Left ventricle myocardium inferior (tissue), 1 donor: ENCODE measurements around the gene ASIC3. TPM values are rescaled to one million over a fixed set of nuclear protein-coding genes. Genes with fewer than 3 reads are reported as not detected.

Experiments used
- DNase-seq: peaks from one replicate; pipeline ENCODE4 v3.0.0-alpha.2; 2020
- H3K27ac ChIP-seq: fragments of 200-600 bp; replicated peaks from 2 replicates; pipeline ENCODE4 v1.8.0; 2021
- H3K27me3 ChIP-seq: fragments of 200-600 bp; 2 replicates; pipeline ENCODE4 v1.8.0; 2021; ENCODE audit warnings: low read depth
- H3K36me3 ChIP-seq: fragments of 200-600 bp; 2 replicates; pipeline ENCODE4 v1.8.0; 2021
- H3K4me1 ChIP-seq: fragments of 200-600 bp; 2 replicates; pipeline ENCODE4 v1.8.0; 2021
- H3K4me3 ChIP-seq: fragments of 200-600 bp; 2 replicates; pipeline ENCODE4 v1.8.0; 2021; ENCODE audit warnings: mild to moderate bottlenecking, moderate library complexity
- H3K9me3 ChIP-seq: fragments of 200-600 bp; replicated peaks from 2 replicates; pipeline ENCODE4 v1.8.0; 2021
- CTCF ChIP-seq: fragments of 200-600 bp; IDR thresholded peaks from 2 replicates; pipeline ENCODE4 v1.8.0; 2021; ENCODE audit warnings: antibody characterized with exemption, mild to moderate bottlenecking, borderline replicate concordance
- intact Hi-C: fragments of 100-400 bp; cut with micrococcal nuclease; formaldehyde crosslinking; loops from one replicate; pipeline ENCODE4 v1.11.0; 2022
- total RNA-seq: library from RNA; stranded (reverse); fragmentation: NEBNext Ultra II Directional; extraction: Animal tissue kit (Norgen Biotek cat#: 25700); gene quantifications from one replicate; pipeline ENCODE4 v1.2.1, GENCODE V29; 2021
- donor health status: DM: no; HTN: yes; CAD: no; lungs with severe emphysema.

The ASIC3 gene
- total RNA-seq, 1 donor from 2014 or later, result 5.3 TPM

GRCh38 chr7:151057989-151058780 lies 9.9 kb downstream of the ASIC3 start:
- Histone ChIP-seq H3K27me3 (no peaks in the 10 kb centered on the region), H3K27ac (peak overlapping the region; percentile 97), H3K4me3 (peak overlapping the region; percentile 93), H3K36me3 (no peaks in the 10 kb centered on the region), H3K4me1 (peaks cover 61% of the 10 kb centered on the region), H3K9me3 (no peaks in the 10 kb centered on the region)
- intact Hi-C loops, result no loop called here
- DNase-seq, result peak; percentile 99
- TF ChIP-seq CTCF, result no peak

- intact Hi-C loops, result no loop called here
These were observed 10.5 kb downstream of the ASIC3 start for GRCh38 chr7:151058781-151059366.

DNA sequence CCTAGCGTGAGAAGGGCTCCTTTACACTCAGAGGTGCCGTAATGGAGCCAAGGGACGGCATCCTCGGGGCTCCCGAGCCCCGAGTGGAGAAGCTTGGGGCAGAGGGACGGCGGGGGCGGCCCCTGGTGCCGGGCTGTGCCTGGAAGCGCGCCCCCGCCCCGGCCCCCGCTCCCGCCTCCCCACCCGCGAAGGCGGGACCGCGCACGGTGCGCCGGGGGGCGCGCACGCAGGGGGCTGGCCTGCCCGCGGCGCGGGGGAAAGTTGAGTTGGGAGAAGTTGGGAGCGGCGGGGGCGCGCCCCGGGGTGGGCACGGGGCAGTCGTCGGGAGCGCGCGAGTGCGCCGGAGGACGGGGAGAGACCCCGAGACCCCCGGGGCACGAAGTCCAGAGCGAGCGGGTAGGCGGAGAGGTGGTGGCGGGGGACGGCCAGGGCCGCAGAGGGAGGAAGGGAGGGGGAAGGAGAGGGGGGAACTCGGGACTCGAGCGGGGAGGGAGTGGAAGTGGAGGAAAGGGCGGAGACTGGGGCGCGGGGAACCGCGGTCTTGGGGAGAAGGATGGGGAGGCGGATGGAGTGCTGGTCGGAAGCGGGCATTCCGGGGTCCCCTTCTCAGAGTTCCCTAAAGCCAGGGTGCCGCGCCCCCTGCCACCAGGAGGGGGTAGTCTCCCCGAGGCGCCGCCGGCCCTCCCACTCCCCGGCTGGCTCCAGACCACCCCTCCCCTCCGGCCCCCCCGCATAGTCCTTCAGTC lies 11.2 kb downstream of the ASIC3 start, which contains the start of gene SLC4A2:
Gene SLC4A2, plus strand, starts transcription at position 223 of the 746 bp plus-strand sequence. CDS start 2,399 bp downstream, outside the sequence.
- Histone ChIP-seq H3K27ac (peak within 1 kb of the TSS; percentile 97), H3K9me3 (no peaks in the 10 kb centered on the region), H3K4me1 (peaks cover 69% of the 10 kb centered on the region), H3K36me3 (peaks cover 6% of the 10 kb centered on the region), H3K27me3 (no peaks in the 10 kb centered on the region), H3K4me3 (peak within 1 kb of the TSS; percentile 93)
- DNase-seq, result peak; percentile 86
- intact Hi-C loops, result no loop called here
- peak; percentile 60 for TF ChIP-seq CTCF

More at GRCh38 chr7:151058781-151059366, 10.5 kb downstream of the ASIC3 start:
- H3K4me3 ChIP-seq, result peak overlapping the region; percentile 93
- H3K4me1 ChIP-seq, result peaks cover 68% of the 10 kb centered on the region
- no peaks in the 10 kb centered on the region for H3K27me3 ChIP-seq
- no peak for DNase-seq
- H3K27ac ChIP-seq, result peak overlapping the region; percentile 97
- no peak for TF ChIP-seq CTCF
- H3K36me3 ChIP-seq, result no peaks in the 10 kb centered on the region
- no peaks in the 10 kb centered on the region for H3K9me3 ChIP-seq

GRCh38 chr7:151060113-151060415 lies 11.7 kb downstream of the ASIC3 start:
- Histone ChIP-seq H3K36me3 (peaks cover 12% of the 10 kb centered on the region), H3K27ac (peak overlapping the region; percentile 97), H3K4me1 (peaks cover 73% of the 10 kb centered on the region), H3K27me3 (no peaks in the 10 kb centered on the region), H3K9me3 (no peaks in the 10 kb centered on the region), H3K4me3 (peak overlapping the region; percentile 93)
- DNase-seq, result no peak
- no peak for TF ChIP-seq CTCF
- intact Hi-C loops, result no loop called here

DNA sequence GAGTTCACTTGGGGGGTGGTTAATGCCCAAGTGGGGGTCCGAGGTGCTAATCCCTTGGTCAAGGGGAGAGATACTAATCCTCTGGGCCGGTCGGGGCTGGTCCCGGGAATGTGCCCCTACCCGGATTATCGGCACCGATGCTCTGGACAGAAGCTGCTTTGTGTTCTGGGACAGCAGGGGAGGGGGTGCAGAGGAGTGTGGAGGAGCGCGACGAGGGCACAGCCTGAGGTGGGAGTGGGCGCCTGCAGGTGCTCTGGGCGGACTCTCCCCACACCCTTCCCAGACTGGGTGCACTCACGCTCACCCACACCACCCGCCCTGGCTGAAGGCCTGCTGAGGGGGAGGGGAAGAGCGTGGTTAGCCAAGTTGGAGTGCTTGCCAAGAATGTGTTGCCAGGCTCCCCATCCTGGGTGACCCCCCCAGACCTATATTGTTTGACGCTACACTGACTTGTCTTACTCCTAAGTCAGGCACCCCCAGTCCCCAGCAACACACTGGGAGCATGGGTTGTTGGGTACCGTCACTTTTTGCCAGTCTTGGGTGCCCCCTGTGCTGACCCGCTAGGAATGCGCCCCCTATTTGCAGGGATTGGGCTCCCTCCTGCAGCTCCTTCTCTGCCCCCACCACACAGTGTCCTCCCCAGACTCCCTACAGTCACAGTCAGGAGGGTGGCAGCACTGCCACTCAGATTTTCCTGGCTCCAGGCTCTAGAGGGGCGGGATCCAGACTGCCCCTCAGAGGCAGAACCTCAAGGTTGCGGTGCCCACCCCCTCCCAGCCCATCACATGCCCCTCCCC lies 12.3 kb downstream of the ASIC3 start:
- H3K27ac ChIP-seq, result peak overlapping the region; percentile 97
- H3K27me3 ChIP-seq, result no peaks in the 10 kb centered on the region
- H3K4me1 ChIP-seq, result peaks cover 77% of the 10 kb centered on the region
- H3K36me3 ChIP-seq, result peaks cover 15% of the 10 kb centered on the region
- intact Hi-C loops, result no loop called here
- DNase-seq, result no peak
- peak overlapping the region; percentile 93 for H3K4me3 ChIP-seq
- no peak for TF ChIP-seq CTCF
- H3K9me3 ChIP-seq, result no peaks in the 10 kb centered on the region
